Stimulated activated naive CD8-positive, alpha-beta T cell treated with anti-CD3 and anti-CD28 coated beads, Interleukin-15, Interleukin-2, amounts not matched to agents 100 U/mL and 50 U/mL, for 24 hours (primary cell): ENCODE data around the gene KANSL1L.
A peak's percentile ranks its signal among the peaks of the same experiment; 100 is the strongest.

ENCODE experiments used
- ATAC-seq: fragments of 150-1000 bp; cut with Tn5 transposase; one replicate; pipeline ENCODE4 v1.10.0; 2021
- DNase-seq: peaks from one replicate; pipeline ENCODE4 v3.0.0; 2021

Gene KANSL1L

GRCh38 chr2:210000464-210001324, 170.5 kb downstream of the KANSL1L start:
- no peak for DNase-seq
- no peak for ATAC-seq

GRCh38 chr2:209998596-209998995, 172.6 kb downstream of the KANSL1L start:
- no peak for DNase-seq
- ATAC-seq, result no peak

- ATAC-seq, result no peak
- DNase-seq, result no peak
Measured at GRCh38 chr2:209993968-209994367, 177.2 kb downstream of the KANSL1L start.

DNA sequence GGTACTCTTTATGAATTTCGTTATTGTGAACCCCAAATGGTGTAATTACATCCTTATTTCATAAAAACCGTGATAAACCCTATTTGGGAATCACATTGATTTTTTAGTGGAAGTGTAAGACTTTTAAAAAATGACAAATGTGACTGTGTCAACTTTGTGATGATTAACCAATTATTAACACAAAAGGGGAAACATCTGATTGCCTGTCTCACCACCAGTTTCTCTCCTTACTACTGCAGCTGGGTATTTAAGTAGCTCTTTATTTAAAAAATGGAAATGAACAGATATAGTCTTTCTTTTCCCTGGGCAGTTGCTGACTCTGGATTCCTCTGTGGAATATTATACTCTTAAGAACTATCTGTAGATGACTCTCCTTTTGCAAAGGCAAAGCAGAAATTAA, 180.4 kb downstream of the KANSL1L start:
- DNase-seq (no peak), ATAC-seq (no peak)

GRCh38 chr2:209988010-209988409, 183.2 kb downstream of the KANSL1L start:
- ATAC-seq, result peak; percentile 65
- DNase-seq, result no peak

GRCh38 chr2:209986415-209986814, 184.8 kb downstream of the KANSL1L start:
- DNase-seq (no peak), ATAC-seq (no peak)

DNA sequence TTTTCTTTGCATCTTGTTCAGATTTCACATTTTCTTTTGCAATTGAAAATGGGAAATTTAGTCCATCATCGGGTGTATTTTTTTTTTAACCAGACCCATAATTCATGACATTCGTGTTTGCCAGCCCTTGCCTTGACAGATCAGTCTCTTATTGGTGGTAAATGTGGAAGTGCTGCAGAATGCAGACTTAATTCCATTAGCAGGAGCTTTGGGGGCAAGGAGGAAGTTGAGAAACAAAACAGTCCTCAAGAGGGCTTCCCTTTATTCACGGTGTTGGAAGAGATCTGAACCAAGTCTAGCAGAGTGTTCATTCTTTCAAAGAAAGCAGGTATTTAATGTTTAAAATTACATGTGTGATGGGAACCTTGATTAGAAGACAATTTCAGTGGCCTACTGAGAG, 185.3 kb downstream of the KANSL1L start:
- no peak for ATAC-seq
- DNase-seq, result no peak

DNA sequence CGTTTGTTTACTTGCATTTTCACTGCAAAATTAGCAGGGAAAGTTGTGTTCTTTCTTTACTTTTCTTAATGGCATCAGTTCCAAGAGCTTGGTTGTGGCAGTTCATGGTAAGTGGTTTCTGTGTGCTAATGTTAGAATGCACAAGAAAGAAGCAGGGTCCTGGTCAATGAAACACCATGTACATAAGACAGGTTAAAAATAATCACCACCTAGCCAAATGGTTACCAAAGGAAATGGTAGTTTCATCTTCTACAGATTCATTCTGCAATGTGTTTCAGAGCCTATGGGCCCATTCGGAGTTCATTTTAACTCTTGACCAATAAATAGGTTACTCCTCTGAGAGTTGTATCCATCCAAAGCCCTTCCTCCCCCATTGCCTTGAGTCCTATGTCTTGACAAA, 186.9 kb downstream of the KANSL1L start:
- ATAC-seq (no peak), DNase-seq (no peak)

GRCh38 chr2:209977386-209978239, 193.6 kb downstream of the KANSL1L start:
- ATAC-seq, result no peak

DNA sequence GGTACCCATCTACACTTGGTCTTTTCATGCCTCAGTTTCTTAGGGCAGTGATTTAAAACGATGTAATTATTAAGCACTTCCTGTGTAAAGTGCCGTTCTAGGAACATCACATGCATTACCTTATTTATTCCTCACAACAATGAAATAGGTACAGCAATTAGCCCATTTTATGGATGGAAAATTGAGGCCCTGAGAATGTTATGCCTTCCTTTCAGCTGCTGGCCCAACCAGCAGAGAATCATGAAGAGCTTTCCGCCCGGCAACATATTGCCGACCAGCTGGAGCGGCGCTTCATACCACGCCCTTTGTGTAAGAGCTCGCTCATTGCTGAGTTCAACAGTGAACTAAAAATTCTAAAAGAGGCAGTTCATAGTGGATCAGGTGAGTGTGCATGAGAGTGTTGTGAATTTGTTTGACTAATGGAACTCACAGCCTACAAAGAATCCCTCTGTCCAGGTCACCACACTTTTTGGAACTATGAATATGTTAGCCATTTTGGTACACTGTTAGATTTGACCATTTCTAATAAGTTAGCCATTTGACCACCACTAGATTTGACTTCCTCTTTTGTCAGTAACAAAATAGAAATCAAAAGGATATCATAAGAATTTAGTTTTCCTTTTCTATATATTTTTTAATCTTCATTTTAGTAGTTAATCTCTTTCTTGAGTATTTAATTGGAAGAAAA, 194.4 kb downstream of the KANSL1L start:
- DNase-seq (no peak), ATAC-seq (no peak)

More at GRCh38 chr2:209977386-209978239, 193.6 kb downstream of the KANSL1L start:
- no peak for DNase-seq

GRCh38 chr2:209974576-209974975, 196.6 kb downstream of the KANSL1L start:
- ATAC-seq (no peak), DNase-seq (no peak)

DNA sequence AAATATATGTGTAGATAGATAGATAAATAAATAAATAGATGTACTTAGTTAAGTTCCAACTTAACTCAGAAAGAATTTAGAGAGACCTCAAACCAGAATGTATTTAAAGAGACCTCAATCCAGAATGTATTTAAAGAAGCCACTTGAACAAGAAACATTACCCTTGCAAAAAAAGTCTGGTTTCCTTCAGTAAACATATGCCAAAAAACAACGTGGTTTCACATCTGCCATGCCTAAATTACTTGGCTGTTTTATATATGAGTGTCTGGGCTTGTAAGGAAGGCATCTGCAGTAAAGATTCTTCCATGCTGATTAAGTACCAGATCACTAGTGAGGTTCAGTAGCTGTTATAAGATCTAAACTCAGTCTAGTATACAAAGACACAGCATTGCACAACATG, 197.9 kb downstream of the KANSL1L start:
- ATAC-seq (no peak), DNase-seq (no peak)
